Left ventricle myocardium inferior (tissue), 1 donor: ENCODE data around the gene TAOK1. TPM values are rescaled to one million over a fixed set of nuclear protein-coding genes. Genes with fewer than 3 reads are reported as not detected.

Experiments used
- DNase-seq: peaks from one replicate; pipeline ENCODE4 v3.0.0-alpha.2; 2020
- H3K27ac ChIP-seq: fragments of 200-600 bp; replicated peaks from 2 replicates; pipeline ENCODE4 v1.8.0; 2021
- H3K27me3 ChIP-seq: fragments of 200-600 bp; 2 replicates; pipeline ENCODE4 v1.8.0; 2021; ENCODE audit warnings: low read depth
- H3K36me3 ChIP-seq: fragments of 200-600 bp; 2 replicates; pipeline ENCODE4 v1.8.0; 2021
- H3K4me1 ChIP-seq: fragments of 200-600 bp; 2 replicates; pipeline ENCODE4 v1.8.0; 2021
- H3K4me3 ChIP-seq: fragments of 200-600 bp; 2 replicates; pipeline ENCODE4 v1.8.0; 2021; ENCODE audit warnings: mild to moderate bottlenecking, moderate library complexity
- H3K9me3 ChIP-seq: fragments of 200-600 bp; replicated peaks from 2 replicates; pipeline ENCODE4 v1.8.0; 2021
- intact Hi-C: fragments of 100-400 bp; cut with micrococcal nuclease; formaldehyde crosslinking; loops from one replicate; pipeline ENCODE4 v1.11.0; 2022
- total RNA-seq: library from RNA; stranded (reverse); fragmentation: NEBNext Ultra II Directional; extraction: Animal tissue kit (Norgen Biotek cat#: 25700); gene quantifications from one replicate; pipeline ENCODE4 v1.2.1, GENCODE V29; 2021
- TF ChIP-seq, protein P1 (sequence below): fragments of 200-600 bp; IDR thresholded peaks from 2 replicates; pipeline ENCODE4 v1.8.0; 2021; ENCODE audit warnings: antibody characterized with exemption, mild to moderate bottlenecking, borderline replicate concordance
- donor health status: DM: no; HTN: yes; CAD: no; lungs with severe emphysema.

The TAOK1 gene
- total RNA-seq, 1 donor from 2014 or later: 50.7 TPM

DNA sequence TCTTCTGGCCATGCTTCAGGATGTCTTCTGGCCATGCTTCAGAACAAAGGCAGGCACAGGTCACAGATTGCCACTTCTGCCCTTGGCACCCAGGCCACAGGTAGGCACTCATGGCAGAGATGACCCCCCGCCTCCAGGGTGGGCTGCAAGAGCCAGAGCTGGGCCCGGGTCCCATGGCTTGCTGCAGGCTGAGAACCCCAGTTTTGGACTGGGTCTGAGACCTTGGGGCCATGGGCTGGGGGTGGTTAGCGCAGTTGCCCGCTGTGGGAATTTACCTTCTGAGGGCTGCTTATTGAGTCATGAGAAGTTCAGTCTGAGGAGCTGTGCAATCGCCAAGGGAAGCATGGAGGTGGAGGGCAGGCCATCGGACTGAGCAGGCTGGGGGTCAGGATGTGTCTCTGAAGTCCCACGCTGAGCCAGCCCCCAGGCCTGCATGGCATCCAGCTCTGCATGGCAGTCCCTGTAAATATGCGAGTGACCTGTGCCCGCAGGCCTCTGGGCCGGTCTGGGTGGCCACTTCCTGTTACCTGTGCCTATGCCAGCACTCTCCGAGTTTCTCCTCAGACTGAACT is 204.4 kb downstream of the TAOK1 start:
- H3K4me1 ChIP-seq: peaks cover 71% of the 10 kb centered on the region
- no peak for DNase-seq
- TF ChIP-seq, protein P1, sequence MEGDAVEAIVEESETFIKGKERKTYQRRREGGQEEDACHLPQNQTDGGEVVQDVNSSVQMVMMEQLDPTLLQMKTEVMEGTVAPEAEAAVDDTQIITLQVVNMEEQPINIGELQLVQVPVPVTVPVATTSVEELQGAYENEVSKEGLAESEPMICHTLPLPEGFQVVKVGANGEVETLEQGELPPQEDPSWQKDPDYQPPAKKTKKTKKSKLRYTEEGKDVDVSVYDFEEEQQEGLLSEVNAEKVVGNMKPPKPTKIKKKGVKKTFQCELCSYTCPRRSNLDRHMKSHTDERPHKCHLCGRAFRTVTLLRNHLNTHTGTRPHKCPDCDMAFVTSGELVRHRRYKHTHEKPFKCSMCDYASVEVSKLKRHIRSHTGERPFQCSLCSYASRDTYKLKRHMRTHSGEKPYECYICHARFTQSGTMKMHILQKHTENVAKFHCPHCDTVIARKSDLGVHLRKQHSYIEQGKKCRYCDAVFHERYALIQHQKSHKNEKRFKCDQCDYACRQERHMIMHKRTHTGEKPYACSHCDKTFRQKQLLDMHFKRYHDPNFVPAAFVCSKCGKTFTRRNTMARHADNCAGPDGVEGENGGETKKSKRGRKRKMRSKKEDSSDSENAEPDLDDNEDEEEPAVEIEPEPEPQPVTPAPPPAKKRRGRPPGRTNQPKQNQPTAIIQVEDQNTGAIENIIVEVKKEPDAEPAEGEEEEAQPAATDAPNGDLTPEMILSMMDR: no peak
- no peaks in the 10 kb centered on the region for H3K27me3 ChIP-seq
- intact Hi-C loops: no loop called here
- H3K4me3 ChIP-seq: peak overlapping the region; percentile 95
- no peak overlapping the region for H3K27ac ChIP-seq
- H3K9me3 ChIP-seq: no peaks in the 10 kb centered on the region
- H3K36me3 ChIP-seq: no peaks in the 10 kb centered on the region

- Histone ChIP-seq H3K27me3 (no peaks in the 10 kb centered on the region), H3K4me1 (peaks cover 64% of the 10 kb centered on the region), H3K4me3 (no peak overlapping the region), H3K36me3 (no peaks in the 10 kb centered on the region), H3K9me3 (no peaks in the 10 kb centered on the region), H3K27ac (no peak overlapping the region)
- intact Hi-C loops: no loop called here
- TF ChIP-seq, protein P1: no peak
- DNase-seq: no peak
These were observed 205.2 kb downstream of the TAOK1 start for GRCh38 chr17:29595107-29595942.

DNA sequence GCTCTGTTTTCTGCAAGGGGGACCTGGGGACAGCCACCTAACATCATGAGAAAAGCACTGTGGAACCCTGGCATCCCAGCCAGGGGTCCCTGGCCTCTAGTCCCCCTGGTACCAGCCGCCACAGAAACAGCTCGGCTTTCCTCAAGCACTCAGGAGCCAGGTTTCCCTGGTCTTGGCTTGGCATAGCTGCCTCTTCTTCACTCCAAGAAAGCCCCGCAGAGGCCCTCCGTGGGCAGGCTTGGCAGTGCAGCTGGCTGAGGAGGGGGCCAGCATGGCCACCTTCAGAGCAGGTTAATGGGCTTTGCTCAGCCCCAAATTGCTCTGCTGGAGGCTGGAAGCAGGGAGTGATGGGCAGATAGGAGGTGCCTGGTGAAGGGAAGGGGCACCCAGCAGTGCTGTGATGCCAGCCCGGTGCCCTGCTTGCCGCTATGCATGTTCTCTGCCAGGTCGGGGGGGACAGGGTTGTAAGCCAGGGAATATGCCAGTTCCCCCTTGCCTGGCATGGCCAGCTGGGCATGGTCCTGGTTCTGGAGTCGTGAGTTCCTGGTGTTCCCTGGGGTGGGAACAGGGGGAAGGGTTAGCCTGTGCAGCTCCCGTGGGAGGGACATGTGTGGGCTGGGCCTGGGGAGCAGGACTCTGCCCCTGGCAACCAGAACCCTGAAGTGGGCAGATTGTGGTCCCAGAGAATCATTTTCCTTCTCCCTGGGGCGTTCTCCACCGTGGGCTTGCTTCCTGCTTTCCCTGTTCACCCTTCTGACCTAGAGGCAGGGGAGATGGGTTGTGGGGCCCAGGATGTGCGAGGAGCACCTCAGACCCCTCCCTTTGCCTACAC is 206.0 kb downstream of the TAOK1 start:
- H3K9me3 ChIP-seq: no peaks in the 10 kb centered on the region
- intact Hi-C loops: no loop called here
- no peak overlapping the region for H3K4me3 ChIP-seq
- H3K27ac ChIP-seq: peak overlapping the region; percentile 25
- no peaks in the 10 kb centered on the region for H3K27me3 ChIP-seq
- peaks cover 56% of the 10 kb centered on the region for H3K4me1 ChIP-seq
- DNase-seq: no peak
- TF ChIP-seq, protein P1: no peak
- no peaks in the 10 kb centered on the region for H3K36me3 ChIP-seq

- Histone ChIP-seq H3K27ac (peak overlapping the region; percentile 25), H3K36me3 (no peaks in the 10 kb centered on the region), H3K4me1 (peaks cover 49% of the 10 kb centered on the region), H3K9me3 (no peaks in the 10 kb centered on the region), H3K27me3 (no peaks in the 10 kb centered on the region), H3K4me3 (no peak overlapping the region)
- no peak for DNase-seq
- TF ChIP-seq, protein P1: no peak
- intact Hi-C loops: no loop called here
These were observed 206.6 kb downstream of the TAOK1 start for GRCh38 chr17:29596811-29597210.

- intact Hi-C loops: no loop called here
- Histone ChIP-seq H3K27ac (peak overlapping the region; percentile 25), H3K4me1 (peaks cover 42% of the 10 kb centered on the region), H3K9me3 (no peaks in the 10 kb centered on the region), H3K36me3 (no peaks in the 10 kb centered on the region), H3K4me3 (no peak overlapping the region), H3K27me3 (no peaks in the 10 kb centered on the region)
- DNase-seq: no peak
- TF ChIP-seq, protein P1: no peak
These were observed 207.4 kb downstream of the TAOK1 start for GRCh38 chr17:29597361-29598172.
